ENCODE data around the gene HAAO.

HAAO gene

GRCh38 chr2:42799881-42800280 lies 7.5 kb upstream of the HAAO start:
- no peak for DNase-seq (ENCODE audit: low read depth)
- no peak overlapping the region for H3K4me3 ChIP-seq (ENCODE audit: low read length)
- no peak for TF ChIP-seq CTCF (conservative IDR thresholded peaks at IDR 0.05; ENCODE audit: low read length)

- H3K4me3 ChIP-seq (ENCODE audit: low read length), result no peak overlapping the region
- TF ChIP-seq CTCF (conservative IDR thresholded peaks at IDR 0.05; ENCODE audit: low read length), result no peak
- DNase-seq (ENCODE audit: low read depth), result no peak
Measured at GRCh38 chr2:42797281-42797680, 4.9 kb upstream of the HAAO start.

- DNase-seq (ENCODE audit: low read depth), result no peak
- no peak overlapping the region for H3K4me3 ChIP-seq (ENCODE audit: low read length)
- no peak for TF ChIP-seq CTCF (conservative IDR thresholded peaks at IDR 0.05; ENCODE audit: low read length)
Measured at GRCh38 chr2:42796427-42797248, 4.3 kb upstream of the HAAO start.

- peak; percentile 22 for DNase-seq (ENCODE audit: low read depth)
Measured at GRCh38 chr2:42795841-42796301, 3.5 kb upstream of the HAAO start.

GRCh38 chr2:42795275-42795674 lies 2.9 kb upstream of the HAAO start:
- no peak overlapping the region for H3K4me3 ChIP-seq (ENCODE audit: low read length)
- TF ChIP-seq CTCF (conservative IDR thresholded peaks at IDR 0.05; ENCODE audit: low read length), result no peak
- DNase-seq (ENCODE audit: low read depth), result no peak

More at GRCh38 chr2:42795841-42796301, 3.5 kb upstream of the HAAO start:
- H3K4me3 ChIP-seq (ENCODE audit: low read length), result no peak overlapping the region
- TF ChIP-seq CTCF (conservative IDR thresholded peaks at IDR 0.05; ENCODE audit: low read length), result no peak

GRCh38 chr2:42794271-42795046 lies 2.1 kb upstream of the HAAO start:
- H3K4me3 ChIP-seq (ENCODE audit: low read length), result no peak overlapping the region
- peak; percentile 24 for DNase-seq (ENCODE audit: low read depth)
- peak; percentile 54 for TF ChIP-seq CTCF (conservative IDR thresholded peaks at IDR 0.05; ENCODE audit: low read length)
